ENCODE measurements around the gene CCNL2. TPM values are rescaled to one million over a fixed set of nuclear protein-coding genes. Genes with fewer than 3 reads are reported as not detected.

Gene CCNL2
- total and polyA plus RNA-seq, 2 of the 13 experiments (the other 11 are each of a cell fraction or from before 2014, with no cell fraction given), result 105 to 340 TPM

GRCh38 chr1:1437904-1438376 lies 38.8 kb upstream of the CCNL2 start (continued):
- TF ChIP-seq CTCF (CRISPR knock-in tag; IDR thresholded peaks at IDR 0.05), result peak; percentile 84
- peak; percentile 20; the same call in 1 of the 2 replicates for TF ChIP-seq ZNF572 (CRISPR knock-in tag; IDR thresholded peaks at IDR 0.05)
- no peak for TF ChIP-seq TBX3 (IDR thresholded peaks at IDR 0.05; ENCODE audit: borderline replicate concordance)
- TF ChIP-seq ZBTB21 (CRISPR knock-in tag; IDR thresholded peaks at IDR 0.05), result no peak
- TF ChIP-seq CHCHD3 (CRISPR knock-in tag; IDR thresholded peaks at IDR 0.05), result no peak
- no peak for TF ChIP-seq ATF5 (CRISPR knock-in tag; IDR thresholded peaks at IDR 0.05; ENCODE audit: low read depth)
- TF ChIP-seq ZNF407 (CRISPR knock-in tag; IDR thresholded peaks at IDR 0.05; ENCODE audit: not compliant biosample characterization), result no peak
- no peak for TF ChIP-seq ZNF510 (CRISPR knock-in tag; IDR thresholded peaks at IDR 0.05; ENCODE audit: low read depth)
- no peak for TF ChIP-seq ZNF776 (CRISPR knock-in tag; IDR thresholded peaks at IDR 0.05)
- no peak for TF ChIP-seq NBN (conservative IDR thresholded peaks at IDR 0.05)
- peak; percentile 58; the same call in 1 of the 2 replicates for TF ChIP-seq SKIL (CRISPR knock-in tag; IDR thresholded peaks at IDR 0.05; ENCODE audit: borderline replicate concordance)
- TF ChIP-seq PAF1 (CRISPR knock-in tag; IDR thresholded peaks at IDR 0.05), result no peak
- no peak for TF ChIP-seq RFX1 (IDR thresholded peaks at IDR 0.05)
- TF ChIP-seq ZBTB7B (CRISPR knock-in tag; IDR thresholded peaks at IDR 0.05), result no peak
- TF ChIP-seq REL (CRISPR knock-in tag; conservative IDR thresholded peaks at IDR 0.05), result no peak
